Liver (tissue), 9 donors: Measurements from ENCODE around the gene ST7. TPM values are rescaled to one million over a fixed set of nuclear protein-coding genes. Genes with fewer than 3 reads are reported as not detected.

Experiments used
- DNase-seq: peaks from one replicate; pipeline ENCODE4 v3.0.0-alpha.2; 2017; ENCODE audit warnings: low spot score
- H3K27ac ChIP-seq, 2 donors: one replicate each; pipeline ENCODE4 v1.7.0; 2013; ENCODE audit warnings: inconsistent platforms in 2 of 2, low read length in 2 of 2, control low read depth in 1 of 2, low read depth in 1 of 2, mild to moderate bottlenecking in 1 of 2
- H3K27me3 ChIP-seq, 4 donors: one replicate each; pipeline versions ENCODE4 v1.6.1 to v1.7.0; 2013; ENCODE audit warnings: low read length in 3 of 4, inconsistent platforms in 1 of 4, mild to moderate bottlenecking in 1 of 4, moderate library complexity in 1 of 4; ENCODE audit not compliant: control insufficient read depth in 4 of 4, insufficient read depth in 4 of 4
- H3K36me3 ChIP-seq, 4 donors: one replicate each; pipeline versions ENCODE4 v1.6.1 to v1.7.0; 2013; ENCODE audit warnings: low read length in 3 of 4, mild to moderate bottlenecking in 3 of 4, low read depth in 1 of 4, moderate library complexity in 1 of 4; ENCODE audit not compliant: control insufficient read depth in 4 of 4, insufficient read depth in 3 of 4
- H3K4me1 ChIP-seq, 4 donors: one replicate each; pipeline versions ENCODE4 v1.6.1 to v1.7.0; 2013; ENCODE audit warnings: low read length in 3 of 4, mild to moderate bottlenecking in 3 of 4, moderate library complexity in 1 of 4; ENCODE audit not compliant: control insufficient read depth in 4 of 4, insufficient read depth in 4 of 4
- H3K4me3 ChIP-seq, 3 donors: one replicate each; pipeline versions ENCODE4 v1.6.1 to v1.7.0; 2013; ENCODE audit warnings: low read length in 3 of 3, control low read depth in 1 of 3, low read depth in 1 of 3, mild to moderate bottlenecking in 1 of 3
- H3K9ac ChIP-seq, 2 donors: one replicate each; pipeline ENCODE4 v1.7.0; 2013; ENCODE audit warnings: low read length in 2 of 2, mild to moderate bottlenecking in 2 of 2, moderate library complexity in 2 of 2, control low read depth in 1 of 2, low read depth in 1 of 2
- H3K9me3 ChIP-seq, 4 donors: one replicate each; pipeline versions ENCODE4 v1.6.1 to v1.7.0; 2013; ENCODE audit warnings: low read length in 3 of 4; ENCODE audit not compliant: control insufficient read depth in 4 of 4
- ATF3 ChIP-seq: IDR thresholded peaks from 2 replicates; pipeline ENCODE4 v1.6.1; 2016; ENCODE audit warnings: antibody characterized with exemption
- CTCF ChIP-seq: fragments of 150-350 bp; IDR thresholded peaks from 2 replicates; pipeline ENCODE4 v1.5.1; 2017; ENCODE audit warnings: improper control_type of control experiment, low read depth, low read length; ENCODE audit not compliant: missing input control
- EGR1 ChIP-seq, 2 donors: IDR thresholded peaks; 2 replicates each; pipeline ENCODE4 v1.6.1; 2016 to 2018; ENCODE audit warnings: antibody characterized with exemption in 2 of 2, low read depth in 2 of 2
- FOXA1 ChIP-seq: IDR thresholded peaks from 2 replicates; pipeline ENCODE4 v1.6.1; 2016; ENCODE audit warnings: antibody characterized with exemption
- FOXA2 ChIP-seq: IDR thresholded peaks from 2 replicates; pipeline ENCODE4 v1.6.1; 2016; ENCODE audit warnings: antibody characterized with exemption
- GABPA ChIP-seq, 2 donors: IDR thresholded peaks in 1 of 2; conservative IDR thresholded peaks in 1 of 2; 2 replicates each; pipeline ENCODE4 v1.6.1; 2016; ENCODE audit warnings: antibody characterized with exemption in 2 of 2, mild to moderate bottlenecking in 1 of 2, moderate library complexity in 1 of 2
- HNF4A ChIP-seq, 2 donors: conservative IDR thresholded peaks; 2 replicates each; pipeline ENCODE4 v1.6.1; 2016; ENCODE audit warnings: antibody characterized with exemption in 2 of 2, mild to moderate bottlenecking in 2 of 2
- HNF4G ChIP-seq: IDR thresholded peaks from 2 replicates; pipeline ENCODE4 v1.6.1; 2016; ENCODE audit warnings: antibody characterized with exemption
- JUND ChIP-seq, 2 donors: IDR thresholded peaks; 2 replicates each; pipeline ENCODE4 v1.6.1; 2016; ENCODE audit warnings: antibody characterized with exemption in 2 of 2
- NR2F2 ChIP-seq: IDR thresholded peaks from 2 replicates; pipeline ENCODE4 v1.6.1; 2016; ENCODE audit warnings: antibody characterized with exemption
- RAD21 ChIP-seq, 2 donors: IDR thresholded peaks; 2 replicates each; pipeline ENCODE4 v1.6.1; 2016; ENCODE audit warnings: antibody characterized with exemption in 2 of 2, mild to moderate bottlenecking in 2 of 2
- REST ChIP-seq: IDR thresholded peaks from 2 replicates; pipeline ENCODE4 v1.6.1; 2016; ENCODE audit warnings: antibody characterized with exemption, mild to moderate bottlenecking
- RXRA ChIP-seq, 2 donors: IDR thresholded peaks; 2 replicates each; pipeline ENCODE4 v1.6.1; 2017 to 2018; ENCODE audit warnings: antibody characterized with exemption in 2 of 2, mild to moderate bottlenecking in 1 of 2
- SP1 ChIP-seq: IDR thresholded peaks from 2 replicates; pipeline ENCODE4 v1.6.1; 2018; ENCODE audit warnings: antibody characterized with exemption, mild to moderate bottlenecking
- TAF1 ChIP-seq: conservative IDR thresholded peaks from 2 replicates; pipeline ENCODE4 v1.6.1; 2016; ENCODE audit warnings: antibody characterized with exemption, mild to moderate bottlenecking
- YY1 ChIP-seq: IDR thresholded peaks from 2 replicates; pipeline ENCODE4 v1.6.1; 2016; ENCODE audit warnings: antibody characterized with exemption, mild to moderate bottlenecking
- WGBS: extraction: QIAGEN DNeasy Blood & Tissue Kit; methylation state at CpG from one replicate; pipeline ENCODE4 v1.1.7; 2013; 5-methylcytosine and 5-hydroxymethylcytosine counted together
- polyA plus RNA-seq, 2 donors: library from polyadenylated mRNA; stranded (reverse) in 1 of 2; unstranded in 1 of 2; fragments of 200-250 nt in 1 of 2; fragments of >200 nt in 1 of 2; fragmentation: Nextera tagmentation in 1 of 2; extraction: Ambion mirVana in 1 of 2; gene quantifications; one replicate each; pipeline versions ENCODE4 v1.2.1 to v1.2.3, GENCODE V29; 2013 to 2015
- total RNA-seq, 2 donors: library from RNA; depleted of rRNA; stranded (reverse); fragments of >200 nt; gene quantifications; one replicate each; pipeline ENCODE4 v1.2.3, GENCODE V29; 2014
- TF ChIP-seq, protein P1 (sequence below): IDR thresholded peaks from 2 replicates; pipeline ENCODE4 v1.6.1; 2016; ENCODE audit warnings: antibody characterized with exemption
- TF ChIP-seq, protein P2 (sequence below): IDR thresholded peaks from 2 replicates; pipeline ENCODE4 v1.6.1; 2016; ENCODE audit warnings: antibody characterized with exemption
- donor health status: healthy.
- donor health status: healthy.
- donor health status: healthy.
- donor health status: healthy.
- donor health status: healthy.

The ST7 gene
- total and polyA plus RNA-seq, 4 donors, result 13.5 to 30.7 (median 22.6) TPM

GRCh38 chr7:117048114-117048866 is 95.0 kb downstream of the ST7 start:
- H3K27me3 ChIP-seq, result no peaks in the 10 kb centered on the region
- H3K9ac ChIP-seq, result no peak overlapping the region
- 82% methylated on average over 5 of the region's 5 CpGs for WGBS
- H3K9me3 ChIP-seq, result no peaks in the 10 kb centered on the region
- H3K4me1 ChIP-seq, result peaks cover 4 to 17% (median 8%) of the 10 kb centered on the region in 4 donors
- H3K4me3 ChIP-seq, result no peak overlapping the region
- TF ChIP-seq JUND (IDR thresholded peaks at IDR 0.05), result no peak
- TF ChIP-seq FOXA2, result no peak
- no peak for TF ChIP-seq HNF4A (conservative IDR thresholded peaks at IDR 0.05)
- no peak for TF ChIP-seq FOXA1
- TF ChIP-seq CTCF, result no peak
- TF ChIP-seq, protein P1, sequence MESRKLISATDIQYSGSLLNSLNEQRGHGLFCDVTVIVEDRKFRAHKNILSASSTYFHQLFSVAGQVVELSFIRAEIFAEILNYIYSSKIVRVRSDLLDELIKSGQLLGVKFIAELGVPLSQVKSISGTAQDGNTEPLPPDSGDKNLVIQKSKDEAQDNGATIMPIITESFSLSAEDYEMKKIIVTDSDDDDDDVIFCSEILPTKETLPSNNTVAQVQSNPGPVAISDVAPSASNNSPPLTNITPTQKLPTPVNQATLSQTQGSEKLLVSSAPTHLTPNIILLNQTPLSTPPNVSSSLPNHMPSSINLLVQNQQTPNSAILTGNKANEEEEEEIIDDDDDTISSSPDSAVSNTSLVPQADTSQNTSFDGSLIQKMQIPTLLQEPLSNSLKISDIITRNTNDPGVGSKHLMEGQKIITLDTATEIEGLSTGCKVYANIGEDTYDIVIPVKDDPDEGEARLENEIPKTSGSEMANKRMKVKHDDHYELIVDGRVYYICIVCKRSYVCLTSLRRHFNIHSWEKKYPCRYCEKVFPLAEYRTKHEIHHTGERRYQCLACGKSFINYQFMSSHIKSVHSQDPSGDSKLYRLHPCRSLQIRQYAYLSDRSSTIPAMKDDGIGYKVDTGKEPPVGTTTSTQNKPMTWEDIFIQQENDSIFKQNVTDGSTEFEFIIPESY, result no peak
- TF ChIP-seq HNF4G, result no peak
- TF ChIP-seq, protein P2, sequence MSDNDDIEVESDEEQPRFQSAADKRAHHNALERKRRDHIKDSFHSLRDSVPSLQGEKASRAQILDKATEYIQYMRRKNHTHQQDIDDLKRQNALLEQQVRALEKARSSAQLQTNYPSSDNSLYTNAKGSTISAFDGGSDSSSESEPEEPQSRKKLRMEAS, result no peak
- no peak for TF ChIP-seq GABPA (IDR thresholded peaks at IDR 0.05 in 1 of 2, conservative IDR thresholded peaks at IDR 0.05 in 1 of 2)
- no peak for TF ChIP-seq SP1
- no peak for TF ChIP-seq EGR1 (IDR thresholded peaks at IDR 0.05; ENCODE audit: low read depth in 2 of 2)
- no peak for TF ChIP-seq RXRA (IDR thresholded peaks at IDR 0.05)
- no peak for TF ChIP-seq TAF1
- TF ChIP-seq NR2F2, result no peak
- no peak for TF ChIP-seq ATF3
- TF ChIP-seq RAD21 (IDR thresholded peaks at IDR 0.05), result no peak
- TF ChIP-seq REST, result no peak
- TF ChIP-seq YY1, result no peak
- no peaks in the 10 kb centered on the region for H3K36me3 ChIP-seq
- no peak for DNase-seq
- no peak overlapping the region for H3K27ac ChIP-seq
